NCI-H1417 treated with DMSO at 0.1 percent for 48 hours (cell line): ENCODE data around the gene ALKBH2.
A peak's percentile ranks its signal among the peaks of the same experiment; 100 is the strongest.

ENCODE experiments used
- DNase-seq: peaks from one replicate; lab custom pipeline; 2025; lab: John Stamatoyannopoulos, UW

ALKBH2 gene

DNA sequence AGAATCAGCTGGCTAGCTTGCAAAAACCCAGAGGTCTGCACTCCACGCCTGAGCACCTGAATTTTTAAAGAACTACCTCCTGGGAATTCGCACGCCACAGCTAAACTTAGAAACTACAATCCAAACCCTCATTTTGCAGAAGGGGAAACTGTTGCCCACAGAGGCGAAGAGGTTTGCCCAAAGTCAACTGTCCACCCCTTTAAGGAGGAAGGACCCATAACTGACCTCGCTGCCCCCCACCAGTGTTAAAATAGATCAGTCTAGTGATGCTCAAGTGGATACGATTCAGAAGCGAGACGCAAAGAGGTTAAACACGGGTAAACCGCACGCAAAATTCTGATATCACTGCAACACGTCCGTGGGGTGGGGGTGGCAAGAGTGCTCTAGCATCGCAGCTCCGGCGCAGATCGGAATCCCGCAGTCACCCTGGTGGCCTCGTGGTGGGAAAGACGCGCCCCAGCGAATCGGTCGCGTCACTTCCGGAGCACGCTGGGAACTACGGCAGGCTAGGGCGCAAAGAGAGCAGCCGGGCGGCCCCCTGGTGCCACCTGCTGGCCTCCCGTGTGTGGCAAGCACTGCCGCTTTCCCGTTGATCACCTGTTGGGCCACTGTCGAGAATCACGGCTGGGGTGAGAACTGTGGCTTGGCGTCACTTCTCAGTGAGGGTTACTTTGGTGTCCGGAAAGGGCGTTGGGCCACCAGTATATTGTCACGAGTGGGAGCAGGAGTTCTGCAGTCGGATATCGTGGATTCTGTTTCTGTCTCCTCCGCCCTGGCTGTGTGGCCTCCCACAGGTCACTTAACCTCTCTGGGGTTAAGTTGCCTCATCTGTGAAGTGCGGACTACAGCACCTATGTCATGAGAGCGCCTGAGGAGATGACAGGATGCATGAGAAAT is at the start of gene ALKBH2:
Gene ALKBH2, minus strand, starts transcription at position 451 of the 897 bp plus-strand sequence. CDS start 686 bp downstream, outside the sequence.
- DNase-seq, result peak; percentile 80

DNA sequence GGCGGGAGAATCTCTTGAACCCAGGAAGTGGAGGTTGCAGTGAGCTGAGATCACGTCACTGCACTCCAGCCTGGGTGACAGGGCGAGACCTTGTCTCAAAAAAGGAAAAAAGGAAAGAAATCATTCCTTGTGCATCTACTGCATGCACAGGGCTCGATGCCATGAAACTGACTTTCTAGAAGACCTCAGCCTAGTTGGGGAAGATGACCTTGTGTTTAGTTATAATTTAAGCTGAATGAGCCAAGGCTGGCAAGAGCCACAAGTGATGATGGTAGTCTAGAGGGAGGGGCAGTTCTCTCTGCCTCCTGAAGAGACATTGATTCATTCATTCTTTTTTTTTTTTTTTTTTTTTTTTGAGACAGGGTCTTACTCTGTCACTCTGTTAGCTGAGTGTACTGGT is 47.3 kb upstream of the ALKBH2 start:
- no peak for DNase-seq

DNA sequence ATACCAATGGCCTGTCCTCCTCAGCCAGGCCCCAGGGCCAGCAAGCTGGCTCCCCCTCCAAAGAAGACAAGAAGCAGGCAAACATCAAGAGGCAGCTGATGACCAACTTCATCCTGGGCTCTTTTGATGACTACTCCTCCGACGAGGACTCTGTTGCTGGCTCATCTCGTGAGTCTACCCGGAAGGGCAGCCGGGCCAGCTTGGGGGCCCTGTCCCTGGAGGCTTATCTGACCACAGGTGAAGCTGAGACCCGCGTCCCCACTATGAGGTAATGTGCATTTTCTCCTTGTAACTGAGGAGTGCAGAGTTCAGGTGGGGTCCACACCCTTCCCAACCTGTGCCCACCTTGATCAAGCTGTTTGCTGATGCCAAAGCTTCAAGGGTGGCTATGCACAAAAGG is 46.5 kb upstream of the ALKBH2 start:
- no peak for DNase-seq

DNA sequence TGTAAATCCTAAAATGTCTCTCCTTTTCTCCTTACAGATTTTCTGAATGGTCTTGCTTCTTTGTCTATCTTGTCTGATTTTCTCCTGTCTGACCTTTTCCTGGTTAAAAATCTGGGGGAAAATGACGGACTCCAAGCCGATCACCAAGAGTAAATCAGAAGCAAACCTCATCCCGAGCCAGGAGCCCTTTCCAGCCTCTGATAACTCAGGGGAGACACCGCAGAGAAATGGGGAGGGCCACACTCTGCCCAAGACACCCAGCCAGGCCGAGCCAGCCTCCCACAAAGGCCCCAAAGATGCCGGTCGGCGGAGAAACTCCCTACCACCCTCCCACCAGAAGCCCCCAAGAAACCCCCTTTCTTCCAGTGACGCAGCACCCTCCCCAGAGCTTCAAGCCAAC is 46.1 kb upstream of the ALKBH2 start:
- DNase-seq, result no peak

DNA sequence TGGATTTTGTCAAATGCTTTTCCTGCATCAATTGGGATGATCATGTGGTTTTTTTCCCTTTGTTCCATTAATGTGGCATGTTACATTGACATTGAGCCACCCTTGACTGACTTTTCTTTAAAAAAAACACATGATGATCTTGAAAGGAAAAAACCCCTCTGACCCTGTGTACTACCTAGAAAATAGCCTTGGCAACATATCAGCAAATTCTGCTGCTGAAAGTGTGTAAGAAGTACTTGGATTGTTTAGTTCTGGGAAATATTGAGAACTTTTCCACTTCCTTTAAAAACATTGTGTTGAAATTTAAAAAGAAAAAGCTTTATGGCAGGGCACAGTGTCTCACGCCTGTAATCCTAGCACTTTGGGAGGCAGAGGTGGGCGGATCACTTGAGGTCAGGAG is 43.8 kb upstream of the ALKBH2 start:
- DNase-seq, result no peak

DNA sequence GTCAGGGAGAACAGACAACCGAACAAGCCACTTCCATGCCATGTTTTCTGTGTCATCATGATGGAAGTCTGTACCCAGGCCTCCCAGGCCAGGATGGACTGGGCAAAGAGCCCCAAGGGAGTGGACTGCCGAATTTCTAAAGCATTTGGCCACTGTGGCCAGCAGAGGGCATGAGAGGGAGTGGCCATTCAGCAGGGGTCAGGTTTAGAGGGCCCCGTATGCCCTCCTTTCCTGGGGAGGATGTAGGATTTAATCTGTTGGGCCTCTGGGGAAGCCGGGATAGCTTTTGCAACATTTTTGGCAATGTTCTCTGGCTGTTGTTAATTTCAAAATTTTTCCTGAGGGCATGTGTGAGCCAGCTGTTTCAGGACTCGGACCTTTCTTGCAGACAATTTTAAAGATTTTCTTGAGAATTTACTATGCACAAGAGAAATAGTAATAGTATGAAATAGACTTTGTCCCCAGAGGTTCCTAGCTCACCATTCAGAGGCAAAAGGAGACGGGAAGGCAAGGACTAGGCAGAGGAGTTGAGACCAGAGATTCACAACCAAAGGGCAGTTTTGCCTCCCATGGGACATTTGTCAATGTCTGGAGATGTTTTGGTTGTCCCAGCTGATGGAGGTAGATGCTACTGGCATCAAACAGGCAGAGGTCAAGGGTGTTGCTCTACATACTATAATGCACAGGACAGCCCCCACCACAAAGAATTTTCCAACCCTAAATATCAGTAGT is 41.1 kb upstream of the ALKBH2 start:
- no peak for DNase-seq

DNA sequence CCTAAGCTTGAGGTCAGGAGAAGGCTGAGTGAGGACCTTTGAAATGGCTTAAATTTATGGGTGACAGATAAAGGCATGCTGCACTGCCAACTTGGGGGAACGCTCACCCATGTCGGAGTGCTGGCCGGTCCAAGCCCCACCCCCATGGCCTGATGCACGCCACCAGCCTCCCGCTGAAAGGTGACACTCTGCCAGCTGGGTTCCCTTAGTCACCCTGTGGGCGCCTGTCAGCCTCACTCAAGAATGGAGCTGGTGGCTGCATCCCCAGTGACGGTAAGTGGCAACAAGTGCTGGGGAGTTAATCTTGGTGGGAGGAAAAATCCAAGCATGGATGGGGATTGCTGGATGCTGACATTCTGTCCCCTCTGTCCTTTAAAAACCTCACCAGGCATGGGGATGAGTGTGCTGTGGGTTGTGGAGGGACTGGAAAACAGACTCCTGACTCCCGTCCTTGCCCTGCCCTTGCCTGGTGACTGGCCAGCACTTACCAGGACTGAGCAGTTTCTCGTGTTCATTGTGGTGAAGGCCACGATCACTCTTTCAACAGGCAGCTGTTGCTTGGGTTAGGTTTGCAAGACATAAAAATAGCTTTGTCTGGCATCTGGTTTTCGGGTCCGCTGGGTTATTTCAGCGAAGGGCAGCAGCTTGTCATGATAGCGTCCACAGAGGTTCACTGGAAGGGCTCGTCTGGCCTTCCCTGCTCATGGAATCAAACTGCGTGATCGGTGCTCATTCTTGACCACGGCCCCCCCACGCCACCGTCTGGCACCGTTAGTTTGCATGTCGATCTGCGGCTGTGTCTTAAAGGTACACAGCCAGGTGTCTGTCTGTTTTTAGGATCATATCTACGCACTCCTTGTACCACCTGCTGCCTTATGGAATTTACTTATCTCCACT is 38.1 kb upstream of the ALKBH2 start:
- no peak for DNase-seq

DNA sequence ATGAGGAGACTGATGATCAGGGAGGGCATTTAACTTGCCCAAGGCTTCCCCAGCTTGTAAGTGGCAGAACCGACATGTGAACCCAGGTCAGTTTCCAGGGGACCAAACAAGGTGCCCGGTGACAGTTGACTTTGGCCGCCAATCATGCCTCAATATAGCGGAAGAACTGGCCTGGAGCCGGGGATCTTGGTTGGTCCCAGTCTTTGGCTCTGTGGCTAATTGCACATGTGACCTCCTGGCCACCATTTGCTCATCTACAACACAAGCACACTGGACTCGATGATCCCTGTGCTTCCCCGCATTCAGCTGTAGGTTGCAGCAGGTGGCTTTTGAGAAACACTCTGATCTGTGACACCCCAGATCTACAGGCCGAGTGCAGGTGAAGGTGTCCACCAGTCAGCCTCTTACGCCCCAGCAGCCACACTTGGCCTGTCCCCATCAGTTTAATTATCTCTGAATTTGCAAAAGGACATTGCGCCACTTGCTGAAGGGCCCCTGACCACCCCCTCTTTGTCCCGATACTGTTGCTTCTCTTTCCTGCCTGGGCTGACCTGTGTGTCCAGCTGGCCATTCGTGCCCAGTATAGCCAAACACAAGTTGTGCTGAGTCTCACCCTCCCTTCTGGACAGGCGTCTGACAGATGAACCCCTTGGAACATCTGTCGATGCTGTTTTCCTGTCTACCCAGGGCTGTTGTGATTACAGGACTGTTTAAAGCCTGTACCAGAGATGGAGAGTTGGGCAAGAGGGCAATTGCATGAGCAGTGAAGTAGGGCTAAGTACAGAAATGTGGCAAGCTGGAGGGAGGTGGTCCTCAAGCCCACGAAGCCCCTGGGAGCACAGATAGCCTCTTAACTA is 37.3 kb upstream of the ALKBH2 start:
- no peak for DNase-seq

DNA sequence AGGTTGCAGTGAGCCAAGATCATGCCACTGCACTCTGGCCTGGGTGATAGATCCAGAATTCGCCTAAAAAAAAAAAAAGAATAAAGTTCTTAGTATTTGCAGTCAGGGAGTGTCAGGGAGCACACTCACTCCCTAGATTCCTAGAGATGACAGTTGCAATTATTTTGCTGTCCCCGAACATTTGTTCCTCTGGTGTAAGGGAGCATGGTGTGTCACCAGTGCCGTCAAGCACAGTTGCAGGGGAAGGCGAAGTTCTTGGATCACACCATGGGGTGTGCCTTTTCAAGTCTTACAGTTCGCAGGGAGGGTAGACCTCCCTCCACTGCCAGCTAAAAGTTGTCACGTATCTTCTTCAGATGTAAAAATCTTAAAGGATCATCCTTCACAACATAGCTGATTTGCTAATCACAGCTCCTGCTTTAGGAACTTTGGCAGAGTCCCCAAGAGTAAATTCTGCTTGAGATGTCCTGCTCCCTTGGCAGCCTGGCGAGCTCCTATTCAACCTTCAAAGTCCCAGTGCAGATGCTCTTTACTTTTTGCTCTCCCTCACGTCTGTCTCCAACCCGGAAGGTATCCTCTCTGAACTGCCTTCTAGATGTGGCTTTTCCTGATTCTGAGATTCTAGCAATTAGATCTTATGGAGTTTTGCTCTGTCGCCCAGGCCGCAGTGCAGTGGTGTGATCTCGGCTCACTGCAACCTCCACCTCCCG is 34.4 kb upstream of the ALKBH2 start:
- DNase-seq, result no peak

DNA sequence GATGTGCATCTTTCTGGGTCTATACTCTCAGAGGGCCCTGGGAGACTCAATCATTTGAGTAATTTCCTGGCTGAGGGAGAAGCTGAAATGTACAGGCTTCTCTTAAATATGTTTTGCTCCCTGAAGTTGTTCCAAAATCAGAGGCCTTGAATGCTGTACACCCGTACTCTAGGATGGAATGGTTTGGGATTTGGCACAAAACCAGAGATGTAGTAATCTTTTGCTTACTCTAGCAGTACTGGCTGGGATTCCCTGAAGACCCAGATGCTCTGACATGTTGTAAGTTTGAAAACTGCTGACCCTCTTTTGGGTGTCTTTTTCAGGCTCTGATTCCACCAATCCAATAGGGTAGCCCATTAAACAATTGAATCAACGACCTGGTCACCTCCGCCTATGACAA is 33.5 kb upstream of the ALKBH2 start:
- no peak for DNase-seq

DNA sequence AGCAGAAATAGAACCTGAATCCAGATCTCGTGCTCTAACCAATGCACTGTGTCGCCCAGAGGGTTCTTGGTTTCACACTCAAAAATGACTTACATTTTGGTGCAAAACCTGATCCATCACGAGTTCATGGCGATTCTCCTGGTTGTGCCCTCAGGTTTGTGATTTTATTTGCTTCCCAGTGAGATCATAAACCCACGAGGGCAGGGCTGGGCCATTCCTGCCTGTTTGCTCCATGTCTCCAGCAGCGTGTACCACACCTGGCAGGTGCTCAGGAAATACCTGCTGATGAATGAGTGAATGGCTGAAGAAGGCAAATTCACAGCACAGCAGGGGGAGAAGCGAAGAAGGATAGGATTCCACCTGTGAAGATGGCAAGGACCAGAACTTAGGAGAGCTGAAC is 32.5 kb upstream of the ALKBH2 start:
- no peak for DNase-seq

DNA sequence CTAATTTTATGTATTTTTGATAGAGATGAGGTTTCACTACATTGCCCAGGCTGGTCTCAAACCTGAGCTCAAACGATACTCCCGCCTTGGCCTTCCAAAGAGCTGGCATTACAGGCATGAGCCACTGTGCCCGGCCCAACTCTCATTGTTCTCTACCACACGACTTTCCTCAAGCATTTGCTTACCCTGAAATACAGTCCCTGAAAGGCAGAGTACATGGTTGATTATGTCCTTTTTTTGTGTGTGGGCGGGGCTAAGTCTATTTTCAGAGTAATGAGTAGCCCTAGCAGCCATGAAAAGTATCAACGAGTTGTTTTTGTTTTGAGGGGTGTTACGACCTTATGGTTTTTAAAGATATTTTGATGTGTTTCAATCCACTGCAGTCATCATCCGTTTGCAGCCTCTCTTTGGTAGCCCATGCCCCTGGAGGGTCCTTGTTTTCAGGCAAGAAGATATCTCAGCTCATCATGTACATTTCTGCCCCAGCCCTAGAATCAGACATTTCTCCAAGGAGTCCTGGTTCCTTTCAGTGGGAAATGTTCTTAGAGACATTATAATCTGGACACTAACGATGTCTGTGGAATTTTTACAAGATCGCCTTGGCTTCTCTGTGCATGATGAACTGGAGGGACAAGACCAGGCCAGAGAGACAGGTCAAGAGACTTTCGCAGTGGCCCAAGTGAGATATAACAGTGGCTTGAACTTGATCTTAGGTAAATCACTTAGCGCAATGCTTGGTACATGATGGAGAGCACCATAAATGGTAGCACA is 31.8 kb upstream of the ALKBH2 start:
- no peak for DNase-seq

DNA sequence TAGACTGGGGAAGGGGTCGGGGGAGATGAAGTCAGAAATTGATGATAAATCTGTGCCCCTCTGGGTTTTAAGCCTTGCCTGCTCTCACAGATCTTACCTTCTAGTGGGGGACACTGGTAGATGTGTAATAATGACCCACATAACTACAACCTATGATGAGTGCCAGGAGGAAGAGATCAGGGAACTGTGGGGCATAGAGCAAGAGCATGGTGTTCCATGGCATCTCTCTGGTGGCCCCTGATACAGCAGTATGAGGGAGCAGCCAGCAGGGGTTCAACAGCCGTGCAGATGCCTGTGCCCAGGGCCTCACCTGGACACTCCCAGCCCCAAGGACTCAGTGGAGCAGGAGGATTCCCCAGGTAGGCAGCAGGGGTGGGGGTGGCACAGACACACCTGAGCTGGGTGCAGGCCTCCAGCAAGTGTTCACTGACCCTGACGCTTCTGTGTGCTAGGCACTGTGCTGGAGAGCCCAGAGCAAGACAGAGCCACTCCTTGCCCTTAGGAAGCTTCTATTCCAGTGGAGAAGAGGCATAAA is 28.1 kb upstream of the ALKBH2 start:
- no peak for DNase-seq

DNA sequence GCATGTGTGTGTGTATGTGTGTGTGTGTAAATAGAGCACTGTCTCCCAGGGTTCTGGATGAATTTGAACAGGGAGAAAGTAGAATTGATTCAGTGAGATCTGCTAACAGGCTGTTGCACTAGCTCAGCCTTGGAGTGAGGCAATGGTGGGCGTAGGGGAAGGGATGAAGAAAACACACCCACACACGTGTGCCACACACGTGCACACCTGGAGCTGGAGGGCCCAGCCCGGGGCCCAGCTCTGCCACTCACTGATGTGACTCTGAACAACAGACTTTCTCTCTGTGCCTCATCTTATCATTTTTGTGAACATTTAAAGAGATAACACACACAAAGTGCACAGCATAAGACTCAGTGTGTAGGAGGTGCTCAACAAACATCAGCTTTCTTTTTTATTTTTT is 27.3 kb upstream of the ALKBH2 start:
- DNase-seq, result no peak

DNA sequence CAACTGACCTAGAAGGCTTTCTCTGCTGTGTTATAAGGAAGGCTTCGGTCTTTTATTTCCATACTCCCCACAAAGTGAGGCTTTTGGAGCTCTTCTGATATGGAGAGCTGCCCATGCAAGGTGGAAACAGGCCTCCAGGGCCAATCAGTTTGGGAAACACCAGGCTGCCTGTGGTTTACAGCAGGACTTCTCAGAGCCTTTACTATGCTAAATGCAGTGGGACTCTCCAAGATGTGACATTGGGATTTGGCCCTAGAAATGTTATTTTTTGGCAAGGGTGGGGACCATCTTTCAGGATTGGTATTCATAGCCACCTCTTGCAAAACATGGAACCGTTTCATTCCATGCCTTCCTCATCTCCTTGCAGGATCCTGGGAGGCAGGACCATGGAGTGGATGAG is 26.8 kb upstream of the ALKBH2 start:
- no peak for DNase-seq

DNA sequence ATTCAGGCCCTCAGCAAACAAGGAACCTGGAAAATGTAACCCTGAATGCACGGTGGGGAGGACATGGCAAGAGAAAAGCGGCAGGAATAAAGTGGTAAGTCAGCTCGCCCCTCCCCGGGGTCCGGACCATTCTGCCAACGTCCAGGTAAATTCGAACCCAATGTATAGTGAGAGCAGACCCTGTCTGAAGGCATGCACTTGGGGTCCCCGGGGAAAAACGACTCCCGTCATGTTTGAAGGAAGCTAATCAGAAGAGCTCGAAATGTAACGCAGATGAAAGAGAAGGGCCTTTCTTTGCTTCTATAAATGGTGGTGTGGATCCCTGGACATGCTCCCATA is 23.3 kb upstream of the ALKBH2 start:
- no peak for DNase-seq

DNA sequence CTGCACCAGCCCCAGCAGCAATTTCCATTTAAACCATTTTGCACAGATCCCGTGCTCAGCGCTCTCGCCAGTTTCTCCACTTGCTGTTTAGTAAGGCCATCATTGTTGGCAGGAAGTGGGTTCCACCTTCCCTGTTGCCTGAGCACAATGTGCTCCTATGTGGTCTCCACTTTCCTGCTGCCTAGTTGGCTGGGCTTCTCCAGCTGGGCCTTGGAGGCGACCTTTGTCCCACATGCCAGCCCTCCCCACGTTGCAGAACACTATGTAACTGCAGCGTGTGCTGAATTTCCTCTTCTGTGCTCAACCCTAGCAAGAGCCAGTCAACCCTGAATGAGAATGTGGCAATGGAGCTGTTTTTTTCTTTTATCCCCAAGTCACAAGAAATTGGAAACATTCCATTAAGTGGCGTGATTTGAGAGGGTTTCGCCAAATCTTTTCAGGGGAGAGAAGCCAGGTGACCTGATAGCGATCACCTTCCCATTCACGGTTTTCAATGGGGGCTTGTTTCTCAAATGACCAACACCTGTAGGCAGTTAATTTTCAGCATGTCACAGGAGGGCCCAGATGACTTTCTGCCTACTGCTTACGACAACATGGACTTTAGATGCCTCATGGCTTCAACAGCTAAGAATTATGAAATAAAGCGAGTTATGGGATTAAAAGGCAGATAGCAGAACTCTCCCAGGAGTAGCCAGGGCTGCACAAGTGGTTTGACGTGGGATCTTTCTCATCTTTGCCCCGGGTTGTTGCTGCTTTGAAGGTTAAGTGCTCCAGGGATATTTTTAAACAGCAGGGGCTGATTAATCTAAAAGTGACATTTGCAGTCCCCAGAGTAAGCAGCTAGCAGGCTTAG is 22.7 kb upstream of the ALKBH2 start, which contains the start of gene ACACB:
Gene ACACB, plus strand, starts transcription at position 830 of the 853 bp plus-strand sequence. CDS start 22,819 bp downstream, outside the sequence.
- no peak for DNase-seq

DNA sequence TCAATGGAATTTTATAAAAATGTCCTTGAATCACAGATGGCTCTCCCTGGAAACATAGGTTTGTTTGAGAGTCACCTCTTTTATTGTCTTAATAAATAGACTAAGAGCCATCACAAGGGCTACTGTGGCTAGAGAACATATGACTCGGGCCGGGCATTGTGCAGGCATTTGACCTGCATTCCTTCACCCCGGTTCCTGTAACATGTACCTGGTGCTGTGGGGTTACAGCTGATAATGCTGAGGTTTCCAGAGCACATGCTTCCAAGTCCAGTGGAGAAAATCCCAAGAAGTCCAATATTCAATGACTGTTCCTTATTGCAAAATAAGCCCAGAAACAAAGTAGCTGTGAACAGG is 22.1 kb upstream of the ALKBH2 start:
- no peak for DNase-seq

DNA sequence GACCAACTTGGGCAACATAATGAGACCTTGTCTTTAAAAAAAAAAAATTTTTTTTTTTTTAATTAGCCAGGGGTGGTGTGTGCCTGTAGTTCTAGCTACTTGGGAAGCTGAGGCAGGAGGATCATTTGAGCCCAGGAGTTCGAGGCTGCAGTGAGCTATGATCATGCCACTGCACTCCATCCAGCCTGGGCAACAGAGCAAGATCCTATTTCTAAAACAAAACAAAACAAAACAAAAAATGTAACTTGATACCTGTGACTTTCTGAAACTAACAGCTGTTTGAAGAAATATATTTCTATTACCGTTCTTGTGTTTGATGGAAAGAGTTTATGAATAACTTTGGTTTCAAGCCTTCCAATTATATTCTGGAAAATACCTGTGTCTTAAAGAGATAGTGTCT is 21.4 kb upstream of the ALKBH2 start:
- DNase-seq, result no peak
